Ovary (tissue), 9 donors: ENCODE results near the gene KRTAP10-2. TPM values are rescaled to one million over a fixed set of nuclear protein-coding genes. Genes with fewer than 3 reads are reported as not detected.
A peak's percentile ranks its signal among the peaks of the same experiment; 100 is the strongest.

ENCODE experiments used
- DNase-seq, 5 donors: peaks; one replicate each; pipeline ENCODE4 v3.0.0-alpha.2; 2019 to 2020
- H3K27ac ChIP-seq, 2 donors: fragments of 200-600 bp; one replicate each; pipeline versions ENCODE4 v1.5.1 to v1.8.0; 2019 to 2022
- H3K27me3 ChIP-seq: fragments of 200-600 bp; one replicate; pipeline ENCODE4 v1.8.0; 2022
- H3K36me3 ChIP-seq: fragments of 200-600 bp; sonication (generic); one replicate; pipeline ENCODE4 v1.5.1; 2019
- H3K4me1 ChIP-seq: one replicate; pipeline ENCODE4 v1.8.1; 2013; ENCODE audit warnings: mild to moderate bottlenecking, moderate library complexity; ENCODE audit not compliant: insufficient read depth
- H3K4me3 ChIP-seq: fragments of 200-600 bp; sonication (generic); one replicate; pipeline ENCODE4 v1.5.1; 2017
- H3K9me3 ChIP-seq, 2 donors: fragments of 200-600 bp in 1 of 2; sonication (generic) in 1 of 2; one replicate each; pipeline versions ENCODE4 v1.5.1 to v1.8.1; 2013 to 2019; ENCODE audit warnings: mild to moderate bottlenecking in 1 of 2, moderate library complexity in 1 of 2
- CTCF ChIP-seq, 3 donors: fragments of 450-650 bp in 2 of 3; fragments of 200-600 bp in 1 of 3; IDR thresholded peaks; one replicate each; pipeline versions ENCODE4 v1.5.1 to v1.8.0; 2016 to 2022; ENCODE audit warnings: antibody characterized with exemption in 3 of 3, mild to moderate bottlenecking in 1 of 3
- EP300 ChIP-seq: sonication (generic); formaldehyde crosslinking; IDR thresholded peaks from one replicate; pipeline ENCODE4 v1.6.1; 2017; ENCODE audit warnings: antibody characterized with exemption
- POLR2A ChIP-seq: fragments of 450-650 bp; IDR thresholded peaks from one replicate; pipeline ENCODE4 v1.6.1; 2017; ENCODE audit warnings: antibody characterized with exemption, mild to moderate bottlenecking, moderate library complexity
- WGBS, 3 donors: extraction: QIAGEN DNeasy Blood & Tissue Kit in 1 of 3; methylation state at CpG; one replicate each; pipeline versions ENCODE4 v1.1.5 to v1.1.7; 2013 to 2017; 5-methylcytosine and 5-hydroxymethylcytosine counted together
- intact Hi-C, 4 donors: fragments of 100-400 bp; cut with DNase I; formaldehyde crosslinking; loops; one replicate each; pipeline versions ENCODE4 v1.11.0 to v1.15.1; 2022 to 2023
- polyA plus RNA-seq, 2 donors: library from polyadenylated mRNA; stranded (reverse); fragments of 200-250 nt in 1 of 2; fragments of 350-450 nt in 1 of 2; fragmentation: Illumina TruSeq in 1 of 2; extraction: RNeasy Lipid Tissue Mini Kit (QIAGEN cat#74804) in 1 of 2; gene quantifications; one replicate each; pipeline ENCODE4 v1.2.3, GENCODE V29; 2013 to 2014
- total RNA-seq, 7 donors: library from RNA; depleted of rRNA in 2 of 7; stranded (reverse); fragments of >200 nt in 2 of 7; fragmentation: NEBNext Ultra II Directional in 3 of 7; extraction: Animal tissue kit (Norgen Biotek cat#: 25700) in 3 of 7; gene quantifications; one replicate each; pipeline versions ENCODE4 v1.1.0 to v1.2.4, GENCODE V29; 2016 to 2023
- donor health status: DM: no; HTN: no; CAD: no; lungs with moderate emphysema.
- donor health status: DM: no; HTN: no; CAD: no.
- donor health status: Bipolar disorder and iron deficiency.
- donor health status: DM: yes; HTN: yes; CAD: no.
- donor health status: DM: no; HTN: no; CAD: no.
- donor health status: DM: yes; HTN: yes; CAD: no.

KRTAP10-2 gene
- total and polyA plus RNA-seq, 9 donors = not detected

GRCh38 chr21:44556879-44557278 lies 5.6 kb upstream of the KRTAP10-2 start:
- TF ChIP-seq EP300 = no peak
- TF ChIP-seq POLR2A = no peak
- TF ChIP-seq CTCF (IDR thresholded peaks at IDR 0.05) = no peak
- intact Hi-C loops = no loop called here
- WGBS, 3 donors = 76 to 80% (median 79%) methylated on average over 9 of the region's 9 CpGs

GRCh38 chr21:44555200-44555875 lies 4.0 kb upstream of the KRTAP10-2 start:
- Histone ChIP-seq H3K27ac (no peak overlapping the region), H3K27me3 (no peaks in the 10 kb centered on the region), H3K36me3 (no peaks in the 10 kb centered on the region), H3K4me1 (no peaks in the 10 kb centered on the region), H3K9me3 (peaks cover 0 to 3% of the 10 kb centered on the region in 2 donors), H3K4me3 (no peak overlapping the region)
- 74 to 77% (median 75%) methylated on average over 13 of the region's 13 CpGs for WGBS, 3 donors
- intact Hi-C loops = no loop called here
- TF ChIP-seq POLR2A (no peak), CTCF (IDR thresholded peaks at IDR 0.05) (no peak), EP300 (no peak)
- no peak for DNase-seq

More at GRCh38 chr21:44556879-44557278, 5.6 kb upstream of the KRTAP10-2 start:
- Histone ChIP-seq H3K27me3 (no peaks in the 10 kb centered on the region), H3K4me1 (no peaks in the 10 kb centered on the region), H3K36me3 (no peaks in the 10 kb centered on the region), H3K9me3 (no peaks in the 10 kb centered on the region), H3K4me3 (no peak overlapping the region), H3K27ac (no peak overlapping the region)
- no peak for DNase-seq

DNA sequence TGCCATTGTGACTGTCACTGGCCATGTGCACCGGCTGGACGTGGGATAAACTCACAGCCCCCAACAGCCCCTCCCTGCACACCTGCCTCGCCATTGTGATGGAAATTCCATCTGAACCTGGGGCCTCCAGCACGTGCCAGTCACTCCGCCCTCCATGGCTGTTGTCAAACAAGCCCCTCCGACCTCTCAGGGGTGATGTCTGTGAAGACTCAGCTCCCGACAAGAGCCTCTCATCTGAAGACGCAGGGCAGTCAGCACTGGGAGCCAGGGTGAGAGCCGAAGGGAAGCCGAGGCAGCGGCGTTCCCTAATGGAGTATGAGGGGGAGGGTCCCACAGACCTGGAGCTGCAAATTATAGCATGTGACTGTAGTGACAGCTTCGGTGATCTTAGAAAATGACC lies 1.4 kb upstream of the KRTAP10-2 start:
- intact Hi-C loops = no loop called here
- 60 to 73% (median 66%) methylated on average over 13 of the region's 13 CpGs for WGBS, 3 donors
- Histone ChIP-seq H3K4me1 (no peaks in the 10 kb centered on the region), H3K27me3 (no peaks in the 10 kb centered on the region), H3K9me3 (peaks cover 0 to 3% of the 10 kb centered on the region in 2 donors), H3K4me3 (no peak overlapping the region), H3K27ac (no peak overlapping the region), H3K36me3 (no peaks in the 10 kb centered on the region)
- TF ChIP-seq EP300 (no peak), POLR2A (no peak), CTCF (IDR thresholded peaks at IDR 0.05) (no peak)
- peak in 1 of 5 donors; percentile 8 for DNase-seq

DNA sequence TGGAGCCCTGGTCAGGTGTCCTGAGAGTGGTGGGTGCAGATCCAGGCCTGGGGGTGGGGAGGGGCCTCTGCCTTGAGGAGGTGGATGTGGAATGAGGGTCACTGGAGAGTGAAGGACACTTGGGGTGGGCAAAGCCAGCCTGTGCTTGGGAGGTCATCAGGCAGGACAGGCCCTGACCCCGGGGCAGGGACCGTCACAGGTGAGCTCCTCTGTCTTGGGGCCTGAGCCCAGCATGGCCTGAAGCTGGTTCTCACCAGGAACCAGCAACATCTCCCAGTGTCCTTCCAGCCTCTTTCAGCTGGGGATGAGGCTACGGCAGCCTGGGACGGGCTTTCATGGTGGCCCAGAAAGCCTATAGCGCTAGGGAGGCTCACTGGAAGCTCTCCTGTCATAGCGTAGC lies 831 bp upstream of the KRTAP10-2 start:
- intact Hi-C loops = no loop called here
- Histone ChIP-seq H3K36me3 (no peaks in the 10 kb centered on the region), H3K4me1 (no peaks in the 10 kb centered on the region), H3K27ac (no peak overlapping the region), H3K9me3 (peaks cover 0 to 3% of the 10 kb centered on the region in 2 donors), H3K27me3 (no peaks in the 10 kb centered on the region), H3K4me3 (no peak overlapping the region)
- no peak for DNase-seq
- TF ChIP-seq POLR2A (no peak), EP300 (no peak), CTCF (IDR thresholded peaks at IDR 0.05) (no peak)
- WGBS, 3 donors = 91 to 93% (median 91%) methylated on average over 6 of the region's 6 CpGs
